GM19438 (cell line): Measurements from ENCODE around the gene PTMA.

ENCODE experiments used
- ATAC-seq: cut with Tn5 transposase; IDR thresholded peaks from one replicate; pipeline ENCODE4 v1.9.1; 2021; ENCODE audit warnings: low read depth; ENCODE audit not compliant: unreplicated experiment

The PTMA gene

GRCh38 chr2:231714639-231715498, 6.5 kb downstream of the PTMA start:
- ATAC-seq = peak; percentile 28

GRCh38 chr2:231715499-231715837, 7.1 kb downstream of the PTMA start:
- no peak for ATAC-seq

GRCh38 chr2:231715988-231716616, 7.8 kb downstream of the PTMA start:
- ATAC-seq = no peak

GRCh38 chr2:231716666-231717280, 8.4 kb downstream of the PTMA start:
- ATAC-seq = no peak

- no peak for ATAC-seq
These were observed 9.2 kb downstream of the PTMA start for GRCh38 chr2:231717281-231718171.

GRCh38 chr2:231718799-231719198, 10.5 kb downstream of the PTMA start:
- no peak for ATAC-seq

- ATAC-seq = peak; percentile 8
These were observed 12.1 kb downstream of the PTMA start for GRCh38 chr2:231720292-231720986.

GRCh38 chr2:231720987-231721966, 13.0 kb downstream of the PTMA start:
- ATAC-seq = peak; percentile 65

- no peak for ATAC-seq
These were observed 14.5 kb downstream of the PTMA start for GRCh38 chr2:231722721-231723307.

- ATAC-seq = no peak
These were observed 17.2 kb downstream of the PTMA start for GRCh38 chr2:231725476-231725875.

GRCh38 chr2:231726276-231726675, 18.0 kb downstream of the PTMA start:
- no peak for ATAC-seq

GRCh38 chr2:231727621-231728020, 19.3 kb downstream of the PTMA start:
- no peak for ATAC-seq

- ATAC-seq = no peak
These were observed 24.3 kb downstream of the PTMA start for GRCh38 chr2:231732604-231733003.

- ATAC-seq = no peak
These were observed 29.4 kb downstream of the PTMA start for GRCh38 chr2:231737761-231738160.

GRCh38 chr2:231743376-231744116, 35.2 kb downstream of the PTMA start:
- no peak for ATAC-seq

GRCh38 chr2:231745303-231746038, 37.1 kb downstream of the PTMA start:
- ATAC-seq = no peak
